Measurements from ENCODE around the gene IQCF6.

DNA sequence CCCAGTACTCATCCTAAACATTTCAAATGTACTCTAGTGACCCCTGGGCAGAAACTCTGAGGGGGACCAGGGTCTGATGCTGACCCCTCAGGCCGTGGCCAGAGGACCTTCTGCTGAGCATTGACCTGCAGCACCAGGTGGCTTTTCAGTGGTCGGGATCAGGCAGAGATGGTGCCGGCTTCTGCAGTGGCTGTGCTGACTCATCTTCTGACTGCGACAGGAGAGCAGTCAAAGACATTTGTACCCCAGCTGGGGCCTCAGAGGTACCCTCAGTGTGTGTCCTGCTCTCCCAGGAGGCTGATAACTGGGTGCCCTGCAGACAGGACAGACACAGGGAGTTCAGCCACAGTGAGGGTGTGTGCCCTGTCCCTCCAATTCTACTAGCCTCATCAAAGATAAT is 36.6 kb upstream of the IQCF6 start:
- TF ChIP-seq, protein P1, sequence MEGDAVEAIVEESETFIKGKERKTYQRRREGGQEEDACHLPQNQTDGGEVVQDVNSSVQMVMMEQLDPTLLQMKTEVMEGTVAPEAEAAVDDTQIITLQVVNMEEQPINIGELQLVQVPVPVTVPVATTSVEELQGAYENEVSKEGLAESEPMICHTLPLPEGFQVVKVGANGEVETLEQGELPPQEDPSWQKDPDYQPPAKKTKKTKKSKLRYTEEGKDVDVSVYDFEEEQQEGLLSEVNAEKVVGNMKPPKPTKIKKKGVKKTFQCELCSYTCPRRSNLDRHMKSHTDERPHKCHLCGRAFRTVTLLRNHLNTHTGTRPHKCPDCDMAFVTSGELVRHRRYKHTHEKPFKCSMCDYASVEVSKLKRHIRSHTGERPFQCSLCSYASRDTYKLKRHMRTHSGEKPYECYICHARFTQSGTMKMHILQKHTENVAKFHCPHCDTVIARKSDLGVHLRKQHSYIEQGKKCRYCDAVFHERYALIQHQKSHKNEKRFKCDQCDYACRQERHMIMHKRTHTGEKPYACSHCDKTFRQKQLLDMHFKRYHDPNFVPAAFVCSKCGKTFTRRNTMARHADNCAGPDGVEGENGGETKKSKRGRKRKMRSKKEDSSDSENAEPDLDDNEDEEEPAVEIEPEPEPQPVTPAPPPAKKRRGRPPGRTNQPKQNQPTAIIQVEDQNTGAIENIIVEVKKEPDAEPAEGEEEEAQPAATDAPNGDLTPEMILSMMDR (IDR thresholded peaks at IDR 0.05), result no peak
- no peak for TF ChIP-seq ZFX (IDR thresholded peaks at IDR 0.05; ENCODE audit: borderline replicate concordance)
